K562 (cell line): ENCODE data around the gene TRDMT1. TPM values are rescaled to one million over a fixed set of nuclear protein-coding genes. Genes with fewer than 3 reads are reported as not detected.

ENCODE experiments used
- ATAC-seq: fragments of 200-7000 bp; cut with Tn5 transposase; 3 replicates; pipeline ENCODE4 v1.9.1; 2020; ENCODE audit warnings: moderate library complexity
- BruUV-seq: library from RNA; stranded (reverse); fragments of 400-500 nt; replicated peaks from 2 replicates; lab custom pipeline; 2021; lab: Mats Ljungman, UMichigan
- CTCF ChIA-PET: fragments of 300-600 bp; formaldehyde crosslinking; extraction: SDS; loops from one replicate; lab custom pipeline; 2021; ENCODE audit warnings: low intra/inter-chr PET ratio; lab: Yijun Ruan, JAX
- POLR2A ChIA-PET: fragments of 300-600, 350-650 bp; sonication (Branson Sonifier 250); formaldehyde crosslinking; extraction: SDS; loops from one replicate; lab custom pipeline; 2021; ENCODE audit warnings: antibody characterized with exemption, inconsistent platforms; lab: Yijun Ruan, JAX
- DNase-seq, 4 experiments: peaks; one replicate each; pipeline versions ENCODE4 v3.0.0 to v3.0.0-alpha.2; 2011 to 2018; ENCODE audit warnings: low spot score in 3 of 4, mixed read lengths in 3 of 4; ENCODE audit errors: extremely low read depth in 1 of 4
- FAIRE-seq: peaks from 2 replicates; lab custom pipeline; 2011; peaks lifted over from hg19 to GRCh38; lab: Jason Lieb, UNC
- H2AFZ ChIP-seq: 2 replicates; pipeline ENCODE4 v1.6.0; 2011; ENCODE audit warnings: low read depth, low read length, control low read depth, inconsistent platforms
- H3K27ac ChIP-seq: fragments of 200-600 bp; 3 replicates; pipeline ENCODE4 v1.8.0; 2011; ENCODE audit warnings: low read depth, mild to moderate bottlenecking, control low read depth, inconsistent platforms, low read length, moderate library complexity, mixed read lengths; ENCODE audit errors: extremely low read depth
- H3K27me3 ChIP-seq, 2 experiments: fragments of 300-600 bp in 1 of 2; 2 replicates in 1 of 2; 3 replicates in 1 of 2; pipeline versions ENCODE4 v1.6.0 to v1.8.0; 2011; ENCODE audit warnings: inconsistent platforms in 2 of 2, low read length in 2 of 2, mild to moderate bottlenecking in 1 of 2, mixed read lengths in 1 of 2, moderate library complexity in 1 of 2; ENCODE audit not compliant: control insufficient read depth in 2 of 2, insufficient read depth in 2 of 2
- H3K36me3 ChIP-seq: fragments of 300-600 bp; 3 replicates; pipeline ENCODE4 v1.8.0; 2011; ENCODE audit warnings: mild to moderate bottlenecking, low read length, inconsistent platforms; ENCODE audit not compliant: control insufficient read depth, insufficient read depth
- H3K4me1 ChIP-seq, 2 experiments: fragments of 200-600 bp in 1 of 2; replicated peaks in 1 of 2; 2 replicates in 1 of 2; 3 replicates in 1 of 2; pipeline versions ENCODE4 v1.5.1 to v1.8.0; 2011; ENCODE audit warnings: inconsistent platforms in 2 of 2, low read length in 2 of 2, mild to moderate bottlenecking in 1 of 2, mixed read lengths in 1 of 2, moderate library complexity in 1 of 2; ENCODE audit not compliant: control insufficient read depth in 2 of 2, insufficient read depth in 2 of 2
- H3K4me2 ChIP-seq: 2 replicates; pipeline ENCODE4 v1.6.1; 2011; ENCODE audit warnings: low read length, control low read depth, inconsistent platforms, mixed read lengths; ENCODE audit not compliant: insufficient read depth
- H3K4me3 ChIP-seq: fragments of 200-600 bp; sonication (generic), shearing (Covaris generic); 2 replicates; pipeline ENCODE4 v1.5.1; 2016; ENCODE audit warnings: control low read depth, inconsistent platforms
- H3K79me2 ChIP-seq: fragments of 200-600 bp; 3 replicates; pipeline ENCODE4 v1.8.0; 2011; ENCODE audit warnings: low read length, inconsistent platforms; ENCODE audit not compliant: control insufficient read depth, insufficient read depth
- H3K9ac ChIP-seq, 2 experiments: 2 replicates each; pipeline versions ENCODE4 v1.6.0 to v1.6.1; 2011; ENCODE audit warnings: low read depth in 2 of 2, low read length in 2 of 2, control low read depth in 1 of 2, inconsistent platforms in 1 of 2, mild to moderate bottlenecking in 1 of 2, mixed read lengths in 1 of 2; ENCODE audit not compliant: insufficient read depth in 1 of 2
- H3K9me1 ChIP-seq: one replicate; pipeline ENCODE4 v1.6.0; 2011; ENCODE audit warnings: inconsistent platforms, mild to moderate bottlenecking, low read length, moderate library complexity; ENCODE audit not compliant: control insufficient read depth, insufficient read depth
- H3K9me3 ChIP-seq: replicated peaks from 2 replicates; pipeline ENCODE4 v1.5.1; 2011; ENCODE audit warnings: low read depth, low read length, inconsistent platforms; ENCODE audit not compliant: control insufficient read depth, insufficient read depth
- H4K20me1 ChIP-seq: replicated peaks from 2 replicates; pipeline ENCODE4 v1.6.1; 2011; ENCODE audit warnings: low read length, inconsistent platforms, mixed read lengths; ENCODE audit not compliant: control insufficient read depth, insufficient read depth
- C11orf30 ChIP-seq: fragments of 450-650 bp; IDR thresholded peaks from 2 replicates; pipeline ENCODE4 v1.6.1; 2016; ENCODE audit warnings: low read depth, mild to moderate bottlenecking
- SIN3B ChIP-seq: fragments of 450-650 bp; IDR thresholded peaks from 2 replicates; pipeline ENCODE4 v1.6.1; 2017; ENCODE audit warnings: low read depth, mild to moderate bottlenecking, moderate library complexity
- ZNF197 ChIP-seq: fragments of 200-800 bp; sonication (Bioruptor generic); IDR thresholded peaks from 2 replicates; pipeline ENCODE4 v1.6.1; 2016; ENCODE audit warnings: low read depth, missing genetic modification characterization, missing compliant biosample characterization
- ZNF316 ChIP-seq: fragments of 450-650 bp; IDR thresholded peaks from 2 replicates; pipeline ENCODE4 v1.6.1; 2016
- in situ Hi-C: fragments of 300-500 bp; cut with MboI; formaldehyde crosslinking; loops from 4 replicates; pipeline ENCODE4 v1.15.0; 2018; ENCODE audit warnings: inconsistent platforms, mixed read lengths
- intact Hi-C: fragments of 100-400 bp; cut with micrococcal nuclease; formaldehyde crosslinking; loops from 2 replicates; pipeline ENCODE4 v1.14.2; 2022
- polyA plus RNA-seq, 8 experiments: library from polyadenylated mRNA; depleted of rRNA in 4 of 8; stranded (reverse) in 5 of 8; unstranded in 3 of 8; fragments of >200 nt; fragmentation: Nextera tagmentation in 2 of 8; fragmentation: Illumina TruSeq in 1 of 8; extraction: Ambion mirVana in 2 of 8; extraction: Trizol in 1 of 8; gene quantifications; 2 replicates each; pipeline versions ENCODE4 v1.2.1 to v1.2.3, GENCODE V29; 2011 to 2014; ENCODE audit warnings: inconsistent platforms in 1 of 8, missing spikeins in 1 of 8
- total RNA-seq, 7 experiments: library from RNA; depleted of rRNA in 6 of 7; stranded (reverse); fragments of >200 nt in 6 of 7; fragmentation: Illumina TruSeq in 2 of 7; extraction: Trizol in 2 of 7; gene quantifications; 2 replicates each; pipeline versions ENCODE4 v1.2.1 to v1.2.3, GENCODE V29; 2011 to 2021; ENCODE audit warnings: low replicate concordance in 1 of 7
- TF ChIP-seq, protein P1 (sequence below): fragments of 150-350 bp; conservative IDR thresholded peaks from 2 replicates; pipeline ENCODE4 v1.6.1; 2014; ENCODE audit warnings: low read length

TRDMT1 gene
- total and polyA plus RNA-seq, 9 of the 15 experiments (the other 6 are each of a cell fraction or from before 2014, with no cell fraction given) = 5.4 to 12.6 (median 9.3) TPM

DNA sequence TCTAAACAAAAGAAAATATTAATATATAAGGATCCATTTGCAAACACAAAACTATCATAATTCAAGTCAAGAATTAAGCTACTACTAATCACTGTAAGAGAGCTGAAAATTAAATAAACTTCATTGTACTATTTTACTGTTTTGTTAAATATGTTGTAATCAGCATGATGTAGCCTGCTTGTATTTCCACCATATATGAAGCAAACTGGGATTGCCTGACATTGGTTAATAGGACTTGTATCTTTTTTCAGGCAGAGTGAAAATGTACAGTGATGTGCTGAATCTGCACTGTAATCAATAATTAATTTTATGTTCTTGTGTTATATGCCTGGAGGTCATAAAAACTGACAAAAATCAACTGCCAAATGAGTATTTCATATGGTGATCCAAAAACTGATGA is 25.4 kb downstream of the TRDMT1 start:
- H4K20me1 ChIP-seq = no peaks in the 10 kb centered on the region
- H3K27ac ChIP-seq = no peak overlapping the region
- H3K27me3 ChIP-seq = no peaks in the 10 kb centered on the region
- H3K79me2 ChIP-seq = no peaks in the 10 kb centered on the region
- TF ChIP-seq ZNF316 (peak; percentile 26; the same call in 1 of the 2 replicates), C11orf30 (peak; percentile 13; the same call in 1 of the 2 replicates), ZNF197 (no peak), SIN3B (no peak)
- TF ChIP-seq, protein P1, sequence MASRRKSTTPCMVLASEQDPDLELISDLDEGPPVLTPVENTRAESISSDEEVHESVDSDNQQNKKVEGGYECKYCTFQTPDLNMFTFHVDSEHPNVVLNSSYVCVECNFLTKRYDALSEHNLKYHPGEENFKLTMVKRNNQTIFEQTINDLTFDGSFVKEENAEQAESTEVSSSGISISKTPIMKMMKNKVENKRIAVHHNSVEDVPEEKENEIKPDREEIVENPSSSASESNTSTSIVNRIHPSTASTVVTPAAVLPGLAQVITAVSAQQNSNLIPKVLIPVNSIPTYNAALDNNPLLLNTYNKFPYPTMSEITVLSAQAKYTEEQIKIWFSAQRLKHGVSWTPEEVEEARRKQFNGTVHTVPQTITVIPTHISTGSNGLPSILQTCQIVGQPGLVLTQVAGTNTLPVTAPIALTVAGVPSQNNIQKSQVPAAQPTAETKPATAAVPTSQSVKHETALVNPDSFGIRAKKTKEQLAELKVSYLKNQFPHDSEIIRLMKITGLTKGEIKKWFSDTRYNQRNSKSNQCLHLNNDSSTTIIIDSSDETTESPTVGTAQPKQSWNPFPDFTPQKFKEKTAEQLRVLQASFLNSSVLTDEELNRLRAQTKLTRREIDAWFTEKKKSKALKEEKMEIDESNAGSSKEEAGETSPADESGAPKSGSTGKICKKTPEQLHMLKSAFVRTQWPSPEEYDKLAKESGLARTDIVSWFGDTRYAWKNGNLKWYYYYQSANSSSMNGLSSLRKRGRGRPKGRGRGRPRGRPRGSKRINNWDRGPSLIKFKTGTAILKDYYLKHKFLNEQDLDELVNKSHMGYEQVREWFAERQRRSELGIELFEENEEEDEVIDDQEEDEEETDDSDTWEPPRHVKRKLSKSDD = no peak
- no peaks in the 10 kb centered on the region for H3K9me1 ChIP-seq
- no TSS peak for BruUV-seq
- POLR2A ChIA-PET = no interaction called here
- H3K4me1 ChIP-seq = peaks cover 0 to 3% of the 10 kb centered on the region in 2 experiments; a peak in 2 of 5 replicates
- no peak overlapping the region for H3K9ac ChIP-seq
- in situ Hi-C loops (no loop called here), intact Hi-C loops (no loop called here)
- CTCF ChIA-PET = interaction anchor here (0.6 kb wide), 1 partner anchor 40 kb away, joined by 4 read pairs; no protein-coding TSS in a partner anchor
- no peaks in the 10 kb centered on the region for H3K9me3 ChIP-seq
- H3K36me3 ChIP-seq = no peaks in the 10 kb centered on the region
- FAIRE-seq (no peak), DNase-seq (no peak), ATAC-seq (no peak)
- H2AFZ ChIP-seq = peak overlapping the region; percentile 42; the same call in 1 of the 2 replicates
- H3K4me3 ChIP-seq = no peak overlapping the region
- no peak overlapping the region for H3K4me2 ChIP-seq
